GM18519 (cell line): ENCODE data around the gene SNRNP200.

Experiments
- ATAC-seq: cut with Tn5 transposase; IDR thresholded peaks from one replicate; pipeline ENCODE4 v1.9.1; 2021; ENCODE audit warnings: mild to moderate bottlenecking, moderate library complexity; ENCODE audit not compliant: unreplicated experiment, low FRiP score

The SNRNP200 gene

DNA sequence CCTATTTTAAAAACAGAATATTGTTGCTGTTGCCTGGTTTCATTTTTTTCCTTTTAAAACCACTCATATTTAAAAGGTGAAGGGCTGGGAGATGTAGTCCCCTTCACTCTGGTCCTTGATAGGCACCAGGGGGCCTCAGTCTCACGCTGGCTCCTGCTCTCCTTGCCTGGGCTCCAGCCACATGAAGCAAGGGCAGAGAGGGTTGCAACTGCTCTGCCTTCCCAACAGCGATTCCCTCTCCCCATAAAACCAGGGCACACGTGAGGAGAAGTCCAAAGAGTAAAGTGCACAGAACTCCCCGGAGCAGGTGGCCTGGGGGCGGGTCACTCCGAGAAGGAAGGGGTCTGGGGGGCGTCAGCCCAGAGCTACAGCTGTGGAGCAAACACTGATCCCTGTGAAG lies 52.3 kb downstream of the SNRNP200 start:
- ATAC-seq: no peak

DNA sequence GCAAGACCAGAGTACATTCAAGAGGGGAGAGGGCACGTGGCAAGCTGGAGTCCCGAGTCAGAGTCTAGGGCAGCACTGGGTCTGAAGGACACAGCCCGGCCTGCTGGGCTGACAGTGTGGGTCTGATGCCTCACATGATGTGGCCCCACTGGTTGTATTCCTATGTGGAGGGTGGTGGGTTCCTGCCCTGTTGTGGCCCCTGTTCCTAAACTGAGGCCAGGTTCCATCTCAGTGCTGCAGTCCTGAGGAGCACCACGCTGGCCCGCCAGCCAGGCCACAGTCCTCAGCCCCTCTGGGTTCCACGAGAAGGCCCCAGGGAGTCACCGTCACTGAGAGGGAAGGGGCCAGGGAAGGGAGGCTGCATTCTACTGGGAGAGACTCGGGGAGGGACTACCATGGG lies 52.8 kb downstream of the SNRNP200 start:
- ATAC-seq: no peak

DNA sequence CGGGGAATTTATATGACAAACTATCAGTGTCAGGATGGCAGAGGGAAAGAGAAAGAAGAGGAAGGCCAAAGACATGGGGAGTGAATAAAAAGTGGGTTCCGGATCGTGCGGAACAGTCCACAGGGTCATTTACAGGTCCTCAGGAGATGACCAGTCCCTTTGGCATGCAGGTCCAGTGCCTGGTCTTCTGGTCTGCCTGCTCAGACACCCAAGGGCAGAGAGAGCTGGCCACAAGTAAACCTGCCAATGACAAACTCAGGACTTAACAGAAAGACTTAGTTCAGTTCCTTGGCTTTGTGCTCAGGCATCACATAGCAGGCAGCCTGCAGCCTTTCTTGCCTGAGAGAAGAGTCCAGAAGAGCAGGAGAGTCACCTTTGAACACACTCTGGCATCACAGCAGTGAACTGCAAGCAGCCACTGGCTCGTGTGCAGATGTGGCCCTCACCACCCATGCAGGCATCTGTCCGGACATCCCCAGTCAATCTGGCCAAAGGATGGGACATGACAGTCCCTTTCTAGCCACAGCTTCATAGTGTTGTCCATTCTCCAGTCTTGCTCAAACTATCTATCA lies 53.5 kb downstream of the SNRNP200 start:
- ATAC-seq: no peak

DNA sequence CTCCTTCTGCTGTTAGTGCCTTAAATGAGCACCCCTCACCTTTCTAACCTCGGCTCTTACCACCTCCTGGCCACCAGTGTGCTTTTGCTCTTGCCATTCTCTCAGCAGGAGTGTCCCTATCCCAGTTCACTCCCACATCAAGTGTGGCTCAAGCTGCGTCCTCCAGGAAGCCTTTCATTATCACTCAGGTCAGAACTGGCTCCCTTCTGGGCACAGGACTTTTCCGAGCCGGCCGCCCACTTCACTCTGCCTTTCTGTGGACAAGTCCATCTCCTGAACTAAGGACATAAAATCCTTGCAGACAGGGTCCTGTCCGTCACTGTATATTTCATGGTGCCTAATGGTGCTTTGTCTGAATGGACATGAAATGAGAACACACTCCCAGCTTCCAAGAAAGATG lies 55.2 kb downstream of the SNRNP200 start:
- no peak for ATAC-seq

DNA sequence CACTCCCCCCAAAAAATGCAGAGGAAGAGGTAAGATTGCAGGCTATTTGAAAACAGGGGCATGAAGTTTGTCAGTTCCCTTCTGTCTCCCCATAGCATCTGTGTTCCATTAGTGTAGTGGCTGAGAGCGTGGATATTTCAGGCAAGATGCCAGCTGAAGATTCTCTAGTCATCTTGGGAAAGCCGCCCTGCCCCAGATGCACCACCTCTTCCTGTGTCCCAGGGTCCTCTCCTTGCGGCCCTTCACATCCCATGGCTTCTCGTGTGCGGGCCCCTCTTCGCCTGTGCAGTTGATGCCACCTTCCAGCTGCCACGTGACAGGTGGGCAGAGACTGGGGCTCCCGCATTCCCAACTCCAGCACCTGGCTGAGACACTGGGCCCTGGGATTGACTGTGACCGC lies 55.7 kb downstream of the SNRNP200 start:
- ATAC-seq: no peak

DNA sequence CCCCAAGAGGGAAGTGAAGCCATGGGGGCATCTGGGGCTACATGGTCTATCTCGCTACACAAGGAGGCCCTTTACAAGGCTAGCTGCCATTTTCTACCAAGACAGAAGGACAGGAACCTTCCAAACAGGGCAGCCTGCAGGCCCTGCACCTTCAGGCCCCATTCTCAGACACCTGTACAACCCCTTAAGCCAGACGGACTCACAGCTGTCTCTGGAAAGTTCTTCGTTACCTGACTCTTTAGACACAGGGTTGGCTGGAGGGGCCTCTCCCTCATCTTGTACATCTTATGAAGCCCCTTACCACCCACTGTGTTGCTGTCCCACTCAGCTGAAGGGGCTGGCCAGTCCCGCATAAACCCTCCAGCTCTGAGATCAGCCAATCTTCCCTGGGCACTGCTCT lies 56.7 kb downstream of the SNRNP200 start:
- no peak for ATAC-seq

DNA sequence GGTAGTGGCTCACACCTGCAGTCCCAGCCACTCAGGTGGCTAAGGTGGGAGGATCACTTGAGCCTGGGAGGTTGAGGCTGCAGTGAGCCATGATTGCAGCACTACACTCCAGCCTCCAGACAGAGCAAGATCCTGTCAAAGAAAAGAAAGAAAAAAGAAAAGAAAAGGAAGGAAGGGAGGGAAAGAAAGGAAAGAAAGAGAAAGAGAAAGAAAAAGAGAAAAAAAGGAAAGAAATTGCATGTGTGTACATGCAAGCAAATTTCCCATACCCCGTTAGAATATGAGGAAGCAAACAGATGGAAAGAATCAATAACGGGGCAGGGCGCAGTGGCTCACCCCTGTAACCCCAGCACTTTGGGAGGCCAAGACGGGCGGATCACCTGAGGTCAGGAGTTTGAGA lies 57.5 kb downstream of the SNRNP200 start:
- no peak for ATAC-seq

DNA sequence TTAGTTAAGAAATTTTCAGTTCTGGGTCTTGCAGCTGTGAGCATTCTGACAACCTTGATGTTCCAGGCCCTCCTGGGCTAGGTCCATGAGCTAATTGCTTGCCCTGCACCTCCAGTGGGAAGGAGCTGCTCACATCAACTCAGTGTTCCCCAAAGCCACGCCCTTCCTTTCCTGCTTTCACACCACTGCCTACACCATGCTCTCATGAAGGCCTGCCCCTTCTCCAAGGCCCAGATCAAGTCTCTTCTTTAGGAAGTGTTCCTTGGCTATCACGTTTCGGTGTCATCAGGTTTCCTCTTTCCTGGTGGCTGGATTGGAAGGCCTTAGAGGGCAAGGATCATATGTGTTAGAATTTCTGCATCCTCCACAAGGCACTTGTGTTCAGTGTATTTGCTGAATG lies 58.3 kb downstream of the SNRNP200 start:
- ATAC-seq: no peak

DNA sequence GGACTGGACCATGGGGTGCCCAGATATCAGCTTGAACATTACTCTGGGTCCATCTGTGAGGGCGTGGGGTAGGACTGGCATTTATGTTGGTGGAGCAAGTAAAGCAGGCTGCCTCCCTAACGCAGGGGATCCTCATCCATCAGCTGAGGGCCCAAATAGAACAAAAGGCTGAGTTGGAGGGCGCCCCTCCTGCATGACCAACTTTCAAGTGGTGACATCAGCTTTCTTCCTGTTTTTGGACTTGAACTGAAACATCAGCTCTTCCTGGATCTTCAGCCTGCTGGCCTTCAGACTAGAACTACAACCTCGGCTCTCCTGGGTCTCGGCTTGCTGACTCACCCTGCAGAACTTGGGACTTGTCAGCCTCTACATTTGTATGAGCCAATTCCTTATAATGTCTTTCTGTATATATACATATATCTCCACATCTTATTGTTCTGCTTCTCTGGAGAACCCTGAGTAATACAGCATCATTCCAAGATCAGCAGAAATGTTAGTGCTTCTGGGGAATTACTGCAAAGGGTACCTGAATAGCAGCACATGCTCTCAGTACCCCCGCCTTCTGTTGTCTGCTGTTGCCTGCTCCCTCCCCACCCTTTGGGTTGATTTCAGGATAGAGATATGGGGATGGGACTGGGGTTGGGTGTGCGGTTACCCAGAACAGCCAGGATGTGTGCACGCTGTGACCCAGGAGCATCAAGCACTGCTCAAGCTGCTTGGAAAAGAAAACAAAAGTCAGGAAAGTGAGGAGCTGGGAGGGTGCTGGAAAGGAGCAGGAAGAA lies 59.5 kb downstream of the SNRNP200 start:
- no peak for ATAC-seq

DNA sequence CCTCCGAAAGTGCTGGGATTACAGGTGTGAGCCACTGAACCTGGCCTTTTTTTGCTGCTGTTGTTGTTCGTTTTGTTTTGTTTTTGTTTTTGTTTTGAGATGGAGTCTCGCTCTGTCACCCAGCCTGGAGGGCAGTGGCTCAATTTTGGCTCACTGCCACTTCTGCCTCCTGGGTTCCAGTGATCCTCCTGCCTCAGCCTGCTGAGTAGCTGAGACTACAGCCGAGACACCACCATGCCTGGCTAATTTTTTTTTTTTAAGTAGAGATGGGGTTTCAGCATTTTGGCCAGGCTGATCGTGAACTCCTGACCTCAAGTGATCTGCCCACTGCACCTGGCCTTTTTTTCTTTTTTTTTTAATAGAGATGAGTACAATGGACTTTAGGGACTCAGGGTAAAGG lies 61.5 kb downstream of the SNRNP200 start:
- no peak for ATAC-seq

DNA sequence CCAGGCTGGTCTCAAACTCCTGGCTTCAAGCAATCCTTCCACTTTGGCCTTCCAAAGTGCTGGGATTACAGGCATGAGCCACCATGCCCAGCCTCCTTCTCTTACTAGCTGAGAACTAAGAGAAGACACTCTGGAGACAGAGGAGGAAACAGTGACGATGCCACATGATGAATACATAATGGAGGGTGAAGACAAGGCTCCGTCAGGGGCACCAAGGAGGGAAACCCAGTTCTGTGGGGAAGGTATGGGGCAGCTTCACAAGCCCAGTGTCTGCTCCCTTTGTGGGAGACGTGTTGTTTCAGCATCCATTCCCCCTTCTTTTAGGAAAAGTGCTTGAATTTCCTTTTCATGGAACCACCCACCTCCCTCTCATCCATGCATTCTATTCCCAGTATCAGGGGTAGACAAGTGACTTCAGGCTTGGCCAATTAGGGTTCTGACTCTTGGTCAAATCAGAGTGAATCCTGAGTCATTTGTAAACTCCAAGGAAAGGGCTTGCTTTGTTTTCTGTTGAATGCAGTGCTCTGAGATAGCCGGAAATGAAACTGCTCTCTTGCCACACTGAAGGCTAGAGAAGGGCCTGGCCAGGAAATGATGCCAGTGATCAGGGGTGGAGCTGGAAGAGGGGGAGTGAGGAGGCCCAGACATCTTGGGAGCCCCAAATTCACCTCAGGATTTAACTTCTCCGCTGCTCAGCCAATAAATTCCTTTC lies 63.3 kb downstream of the SNRNP200 start:
- ATAC-seq: peak; percentile 67

DNA sequence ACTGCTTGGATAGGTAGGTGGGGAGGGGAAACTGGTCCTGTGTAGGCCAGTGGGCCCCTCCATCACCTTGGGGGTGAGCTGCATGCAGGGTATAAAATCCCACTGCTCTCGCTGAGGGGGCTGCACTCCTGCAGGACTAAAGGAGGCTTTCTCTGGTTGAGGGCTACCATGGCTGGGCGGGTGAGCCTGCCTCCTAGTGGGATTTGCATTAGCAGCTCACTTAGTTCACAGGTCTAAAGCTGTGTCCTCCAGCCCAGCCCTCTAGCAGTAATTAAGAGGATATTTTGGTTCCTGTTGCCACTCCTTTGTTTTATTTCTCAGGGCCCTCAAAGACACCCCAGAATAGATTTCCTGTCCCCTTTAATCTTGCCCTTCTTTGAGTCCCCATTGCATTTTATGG lies 64.1 kb downstream of the SNRNP200 start:
- no peak for ATAC-seq

DNA sequence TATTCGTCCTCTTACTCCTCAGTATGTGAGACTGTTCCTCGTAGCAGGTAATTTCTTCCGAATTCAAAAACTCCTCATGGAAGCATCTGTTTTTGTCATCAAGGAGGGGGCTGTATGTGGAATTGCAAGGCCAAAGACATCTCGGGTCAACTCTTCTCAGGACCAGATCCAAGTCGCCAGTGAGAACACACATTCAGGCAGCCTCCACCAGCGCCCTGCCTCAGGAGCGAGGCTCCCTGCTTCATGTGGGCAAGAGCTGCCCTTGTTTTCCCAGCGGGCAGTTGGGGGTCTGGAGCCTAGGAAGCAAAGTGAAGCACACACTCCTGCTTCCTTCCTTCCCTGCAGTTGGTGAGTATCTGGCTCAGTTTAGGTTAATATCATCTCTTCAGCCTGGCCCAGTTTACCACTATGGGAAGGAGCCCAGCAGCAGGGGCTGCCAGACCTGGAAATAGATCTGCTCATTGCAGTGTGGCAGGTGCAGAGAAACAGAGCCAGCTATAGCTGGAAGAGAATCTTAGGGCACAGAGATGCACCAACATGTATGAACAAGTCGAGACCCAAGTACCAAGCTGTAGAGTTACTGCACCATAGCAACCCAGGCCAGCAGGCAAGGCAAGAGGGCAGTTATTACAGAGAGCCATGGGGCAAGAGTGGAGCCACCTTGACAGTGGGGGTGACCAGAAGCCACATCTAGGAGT lies 64.9 kb downstream of the SNRNP200 start:
- no peak for ATAC-seq

DNA sequence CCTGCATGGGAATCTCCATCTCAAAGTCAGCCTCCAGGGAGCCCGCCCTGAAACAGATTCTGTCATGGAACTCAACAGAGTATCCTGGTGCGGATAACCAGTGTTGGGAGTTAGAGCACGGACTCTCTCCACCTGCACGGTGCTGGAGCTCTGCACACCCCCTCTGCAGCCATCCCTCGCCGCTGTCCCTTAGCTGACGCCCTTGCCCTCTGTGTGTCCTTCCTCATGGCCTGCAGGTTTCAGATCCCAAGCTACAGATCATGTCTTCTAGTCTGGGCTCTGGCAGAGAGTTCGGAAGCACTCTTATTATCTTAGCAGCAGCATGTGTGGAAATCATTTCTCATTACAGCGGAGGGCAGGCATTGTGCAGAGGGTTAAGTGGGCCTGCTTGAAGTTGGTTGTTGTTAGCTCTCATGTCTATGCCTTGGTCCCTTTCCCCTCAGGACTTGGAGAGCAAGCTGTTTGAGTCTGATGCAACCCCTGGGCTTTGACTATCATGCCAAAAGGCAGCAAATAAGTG lies 65.5 kb downstream of the SNRNP200 start:
- ATAC-seq: no peak

DNA sequence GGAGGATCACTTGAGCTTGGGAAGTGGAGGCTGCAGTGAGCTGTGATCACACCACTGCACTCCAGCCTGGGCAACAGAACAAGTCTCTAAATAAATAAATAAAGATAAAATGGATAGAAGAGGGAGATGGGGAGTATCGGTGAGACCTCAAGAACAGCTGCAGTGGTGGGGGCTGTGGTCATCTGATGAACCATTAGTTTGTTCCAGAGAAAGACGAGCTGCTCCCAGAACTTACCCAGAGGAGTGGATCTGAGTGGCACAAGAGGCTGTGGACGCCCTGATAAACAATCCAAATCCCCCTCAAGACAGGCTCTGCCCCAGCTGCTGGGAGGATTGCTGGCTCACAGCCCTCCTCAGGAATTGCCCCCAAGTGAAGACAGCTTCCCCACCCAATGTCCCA lies 66.3 kb downstream of the SNRNP200 start:
- no peak for ATAC-seq

DNA sequence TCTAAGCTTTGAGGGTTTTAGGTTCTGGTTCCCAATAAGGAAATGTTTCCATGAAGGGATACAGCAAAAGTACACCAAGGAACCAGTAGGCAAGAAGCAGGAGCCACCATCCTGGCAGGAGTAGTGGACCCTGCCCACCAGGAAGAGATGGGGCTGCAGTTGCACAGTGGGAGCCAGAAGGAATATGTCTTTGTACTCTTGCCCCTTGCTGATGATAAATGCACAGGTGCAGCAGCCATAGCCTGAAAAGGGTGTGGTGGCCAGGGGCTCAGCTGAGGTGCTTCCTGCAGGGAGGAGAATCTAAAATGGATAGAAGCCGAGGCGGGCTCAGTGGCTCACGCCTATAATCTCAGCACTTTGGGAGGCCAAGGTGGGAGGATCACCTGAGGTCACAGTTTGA lies 67.1 kb downstream of the SNRNP200 start:
- ATAC-seq: no peak

DNA sequence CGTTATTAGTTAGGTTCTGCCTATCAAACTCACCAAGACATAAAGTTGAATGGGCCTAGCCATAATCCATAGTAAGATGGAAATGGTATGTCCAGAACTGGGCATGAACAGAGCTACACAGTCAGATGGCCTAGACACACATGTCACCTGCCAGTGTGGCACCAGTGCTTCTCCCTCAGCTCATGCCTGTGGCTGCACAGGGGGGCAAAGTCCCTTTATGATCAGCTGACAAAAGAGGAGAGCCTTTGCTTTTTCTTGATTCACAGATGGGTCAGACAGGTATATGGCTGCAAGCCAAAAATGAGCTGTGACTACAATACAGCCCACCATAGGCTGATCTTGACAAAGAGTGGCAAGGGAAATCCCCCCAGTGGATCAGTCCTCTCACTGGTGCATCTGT lies 68.5 kb downstream of the SNRNP200 start:
- ATAC-seq: no peak

DNA sequence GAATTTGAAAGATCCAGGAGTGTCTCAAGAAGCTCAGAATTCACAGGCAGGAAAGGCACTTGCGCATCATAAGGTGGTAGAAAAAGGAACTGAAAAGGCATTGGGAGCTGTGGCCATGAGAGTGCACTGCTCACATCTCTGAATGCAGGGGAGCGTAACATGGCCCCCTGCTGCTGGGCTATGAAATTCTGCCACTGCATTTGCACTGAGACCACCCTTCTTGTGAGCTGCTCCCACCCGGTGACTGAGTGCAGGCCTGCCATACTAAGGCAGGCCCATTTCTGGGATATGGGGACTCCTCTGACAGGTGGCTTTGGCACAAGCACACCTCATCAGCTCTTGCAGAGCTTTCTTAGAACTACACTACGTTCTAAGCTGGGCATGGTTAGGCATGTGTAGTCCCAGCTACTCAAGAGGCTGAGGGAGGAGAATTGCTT lies 71.4 kb downstream of the SNRNP200 start:
- ATAC-seq: peak; percentile 67

DNA sequence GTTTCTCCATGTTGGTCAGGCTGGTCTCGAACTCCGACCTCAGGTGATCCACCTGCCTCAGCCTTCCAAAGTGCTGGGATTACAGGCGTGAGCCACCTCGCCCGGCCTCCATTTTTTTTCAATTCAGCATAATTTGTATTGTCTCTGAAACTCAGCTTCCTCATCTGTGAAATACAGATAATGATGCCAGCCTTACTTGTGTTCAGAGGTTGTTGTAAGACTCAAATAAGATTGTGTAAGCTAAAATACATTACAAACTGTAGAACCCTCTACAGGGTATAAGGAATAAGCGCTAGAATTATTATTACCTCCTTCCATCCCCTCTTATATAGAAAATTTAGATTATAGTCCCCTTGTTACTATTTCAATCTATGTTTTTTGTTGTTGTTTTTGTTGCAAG lies 71.9 kb downstream of the SNRNP200 start:
- no peak for ATAC-seq

DNA sequence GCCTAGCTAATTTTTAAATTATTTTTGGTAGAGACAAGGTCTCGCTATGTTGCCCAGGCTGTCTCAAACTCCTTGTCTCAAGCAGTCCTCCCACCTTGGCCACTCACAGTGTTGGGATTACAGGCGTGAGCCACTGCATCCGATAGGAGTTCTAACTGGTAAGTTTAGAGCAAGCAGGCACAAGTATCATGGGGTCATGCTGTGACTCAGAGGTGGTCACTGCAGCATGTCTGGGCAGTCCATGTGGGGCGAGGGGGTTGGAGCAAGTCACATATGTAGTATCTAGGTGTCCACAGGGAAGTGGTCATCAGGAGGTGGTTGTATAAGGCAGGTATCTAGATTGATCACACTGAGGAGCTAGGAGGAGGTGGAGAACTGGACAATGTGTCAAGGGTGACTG lies 74.0 kb downstream of the SNRNP200 start:
- no peak for ATAC-seq

DNA sequence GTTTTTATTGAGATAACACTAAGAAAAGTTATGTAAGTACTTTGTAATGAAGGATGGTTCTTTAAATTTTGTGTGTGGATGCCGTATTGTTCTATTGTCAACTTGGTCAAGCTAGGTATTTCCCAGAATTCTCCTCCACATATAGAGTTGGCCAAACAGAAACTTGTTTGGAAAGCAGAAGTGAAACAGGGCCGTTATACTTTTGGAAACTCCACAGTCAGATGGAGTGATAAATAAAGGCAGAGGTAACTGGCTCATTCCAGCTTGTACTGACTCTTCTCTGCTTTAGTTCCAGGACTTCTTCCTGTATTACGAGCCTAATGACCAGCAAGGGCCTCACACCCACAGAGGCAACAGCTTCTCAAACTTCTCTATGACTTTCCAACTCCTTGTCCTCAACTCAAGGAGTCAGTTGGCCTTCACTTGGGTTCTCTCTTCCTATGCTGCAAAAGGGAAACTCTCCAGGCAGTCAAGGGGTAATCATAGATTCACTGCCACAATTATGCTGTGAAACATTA lies 80.3 kb downstream of the SNRNP200 start:
- ATAC-seq: peak; percentile 59
